Right lobe of liver (tissue), 4 donors: ENCODE data around the gene FAM219B.

Experiments used
- CTCF ChIP-seq, 4 donors: fragments of 200-600 bp in 3 of 4; fragments of 450-650 bp in 1 of 4; IDR thresholded peaks; one replicate each; pipeline versions ENCODE4 v1.5.1 to v1.8.0; 2016 to 2022; ENCODE audit warnings: antibody characterized with exemption in 4 of 4, mild to moderate bottlenecking in 2 of 4
- POLR2A ChIP-seq: fragments of 450-650 bp; IDR thresholded peaks from one replicate; pipeline ENCODE4 v1.6.1; 2017; ENCODE audit warnings: antibody characterized with exemption, mild to moderate bottlenecking
- donor health status: DM: no; HTN: no; CAD: no.
- donor health status: DM: no; HTN: no; CAD: no.
- donor health status: DM: no; HTN: yes; CAD: no.

- TF ChIP-seq POLR2A (no peak), CTCF (IDR thresholded peaks at IDR 0.05) (no peak)
Observed at GRCh38 chr15:74856537-74856936, 50.1 kb downstream of the FAM219B start.
